BE2C (cell line): ENCODE data around the gene GBE1.

Experiments
- DNase-seq: peaks from one replicate; pipeline ENCODE4 v3.0.0-alpha.2; 2020
- H3K27me3 ChIP-seq: fragments of 250-450 bp; sonication (Bioruptor Pico); 2 replicates; pipeline ENCODE4 v1.5.1; 2020; ENCODE audit warnings: mild to moderate bottlenecking
- H3K36me3 ChIP-seq: fragments of 250-450 bp; sonication (Bioruptor Pico); 2 replicates; pipeline ENCODE4 v1.5.1; 2020; ENCODE audit warnings: mild to moderate bottlenecking
- H3K4me1 ChIP-seq: fragments of 250-450 bp; sonication (Bioruptor Pico); 2 replicates; pipeline ENCODE4 v1.5.1; 2020
- H3K4me3 ChIP-seq: 2 replicates; pipeline ENCODE4 v1.5.1; 2011; ENCODE audit warnings: low read depth, low read length
- H3K9me3 ChIP-seq: fragments of 250-450 bp; sonication (Bioruptor Pico); 2 replicates; pipeline ENCODE4 v1.5.1; 2020
- TF ChIP-seq, protein P1 (sequence below): IDR thresholded peaks from 2 replicates; pipeline ENCODE4 v1.5.1; 2012; ENCODE audit warnings: mild to moderate bottlenecking, low read depth, low read length

The GBE1 gene

DNA sequence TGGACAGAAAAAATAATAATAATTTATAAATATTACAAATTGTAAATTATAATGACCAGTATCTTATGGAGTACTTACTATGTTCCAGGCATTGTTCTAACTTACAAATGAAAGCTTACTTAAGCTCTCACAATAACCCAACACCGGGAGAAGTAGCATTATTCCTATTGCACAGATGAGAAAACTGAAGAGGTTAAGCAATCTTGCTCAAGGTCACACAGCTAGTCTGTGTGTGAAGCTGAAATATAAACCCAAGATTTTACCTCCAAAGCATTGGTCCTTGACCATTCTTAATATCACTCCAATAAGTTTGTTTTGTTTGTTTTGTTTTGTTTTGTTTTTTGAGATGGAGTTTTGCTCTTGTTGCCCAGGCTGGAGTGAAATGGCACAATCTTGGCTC, 43.1 kb downstream of the GBE1 start:
- Histone ChIP-seq H3K4me1 (no peaks in the 10 kb centered on the region), H3K4me3 (no peak overlapping the region), H3K36me3 (no peaks in the 10 kb centered on the region), H3K9me3 (no peaks in the 10 kb centered on the region), H3K27me3 (no peaks in the 10 kb centered on the region)
- TF ChIP-seq, protein P1, sequence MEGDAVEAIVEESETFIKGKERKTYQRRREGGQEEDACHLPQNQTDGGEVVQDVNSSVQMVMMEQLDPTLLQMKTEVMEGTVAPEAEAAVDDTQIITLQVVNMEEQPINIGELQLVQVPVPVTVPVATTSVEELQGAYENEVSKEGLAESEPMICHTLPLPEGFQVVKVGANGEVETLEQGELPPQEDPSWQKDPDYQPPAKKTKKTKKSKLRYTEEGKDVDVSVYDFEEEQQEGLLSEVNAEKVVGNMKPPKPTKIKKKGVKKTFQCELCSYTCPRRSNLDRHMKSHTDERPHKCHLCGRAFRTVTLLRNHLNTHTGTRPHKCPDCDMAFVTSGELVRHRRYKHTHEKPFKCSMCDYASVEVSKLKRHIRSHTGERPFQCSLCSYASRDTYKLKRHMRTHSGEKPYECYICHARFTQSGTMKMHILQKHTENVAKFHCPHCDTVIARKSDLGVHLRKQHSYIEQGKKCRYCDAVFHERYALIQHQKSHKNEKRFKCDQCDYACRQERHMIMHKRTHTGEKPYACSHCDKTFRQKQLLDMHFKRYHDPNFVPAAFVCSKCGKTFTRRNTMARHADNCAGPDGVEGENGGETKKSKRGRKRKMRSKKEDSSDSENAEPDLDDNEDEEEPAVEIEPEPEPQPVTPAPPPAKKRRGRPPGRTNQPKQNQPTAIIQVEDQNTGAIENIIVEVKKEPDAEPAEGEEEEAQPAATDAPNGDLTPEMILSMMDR: no peak
- no peak for DNase-seq

DNA sequence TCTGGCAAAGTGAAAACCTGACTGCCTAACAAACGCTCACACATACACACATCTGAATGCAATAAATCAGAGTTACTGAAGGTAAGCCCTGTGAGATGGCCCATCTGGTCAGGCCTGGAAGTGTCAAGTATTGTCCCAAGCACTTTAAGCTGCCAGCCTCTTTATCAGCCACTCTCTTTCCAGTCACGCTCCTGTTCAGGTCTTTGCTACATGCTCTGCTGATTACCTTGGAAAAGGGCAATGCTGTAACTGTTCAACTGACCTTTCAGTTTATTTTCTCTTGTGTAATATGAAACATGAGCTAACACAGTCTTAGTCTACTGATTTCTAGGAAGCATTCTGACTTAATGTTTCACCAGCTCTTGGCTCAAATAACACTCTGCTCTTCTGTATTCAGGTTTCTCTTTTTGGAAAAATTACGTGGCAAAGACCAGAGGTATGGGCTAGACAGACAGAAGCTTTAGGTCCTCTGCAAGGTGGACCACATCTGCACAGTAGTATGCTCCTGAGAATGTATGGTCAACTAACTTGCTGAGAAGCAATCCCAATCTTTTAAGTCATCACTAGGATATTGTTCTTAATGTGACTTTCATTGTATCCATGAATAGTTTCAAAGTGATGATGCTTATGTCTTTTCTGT, 44.5 kb downstream of the GBE1 start:
- no peak overlapping the region for H3K4me3 ChIP-seq
- H3K9me3 ChIP-seq: no peaks in the 10 kb centered on the region
- DNase-seq: no peak
- H3K4me1 ChIP-seq: no peaks in the 10 kb centered on the region
- no peaks in the 10 kb centered on the region for H3K36me3 ChIP-seq
- TF ChIP-seq, protein P1: no peak
- H3K27me3 ChIP-seq: no peaks in the 10 kb centered on the region

DNA sequence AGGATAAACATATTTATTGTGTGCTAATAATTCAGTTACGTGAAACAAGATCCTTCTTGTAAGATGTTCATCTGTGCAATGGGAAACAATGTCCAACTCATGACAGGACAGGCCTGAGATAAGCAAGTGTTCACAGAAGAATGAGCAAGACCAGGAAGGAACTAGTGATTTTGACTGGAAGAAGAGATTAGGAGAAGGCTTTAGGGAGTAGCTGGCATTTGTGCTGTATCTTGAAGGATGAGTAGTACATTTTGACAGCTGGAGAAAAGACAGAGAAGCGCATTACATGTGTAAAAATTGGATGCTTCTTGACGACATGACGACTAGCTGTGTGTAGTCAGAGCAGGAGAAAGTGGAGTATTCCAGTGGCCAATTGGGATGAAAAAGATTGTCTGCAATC, 48.4 kb downstream of the GBE1 start:
- Histone ChIP-seq H3K27me3 (no peaks in the 10 kb centered on the region), H3K9me3 (no peaks in the 10 kb centered on the region), H3K4me3 (no peak overlapping the region), H3K36me3 (no peaks in the 10 kb centered on the region), H3K4me1 (no peaks in the 10 kb centered on the region)
- TF ChIP-seq, protein P1: no peak
- DNase-seq: no peak

DNA sequence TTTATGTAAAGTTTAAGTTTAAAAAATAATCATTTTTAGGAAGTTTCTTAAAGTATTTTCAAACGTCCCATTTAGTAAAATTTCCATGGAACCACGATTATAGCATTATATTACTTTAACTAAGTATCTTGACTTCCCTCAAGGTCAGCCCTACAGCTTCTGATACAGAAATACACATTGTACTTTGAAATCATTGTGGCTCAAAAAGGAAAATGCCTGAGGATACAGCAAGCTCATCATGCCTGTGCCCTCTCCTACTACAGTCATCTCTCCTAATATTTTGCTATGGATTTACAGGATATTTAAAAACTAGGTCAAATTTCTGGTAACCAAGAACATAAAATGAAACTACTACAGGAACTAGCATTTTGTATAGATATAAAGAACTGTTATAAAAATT, 51.8 kb downstream of the GBE1 start:
- Histone ChIP-seq H3K9me3 (no peaks in the 10 kb centered on the region), H3K27me3 (no peaks in the 10 kb centered on the region), H3K36me3 (no peaks in the 10 kb centered on the region), H3K4me3 (no peak overlapping the region), H3K4me1 (no peaks in the 10 kb centered on the region)
- TF ChIP-seq, protein P1: no peak
- DNase-seq: no peak

DNA sequence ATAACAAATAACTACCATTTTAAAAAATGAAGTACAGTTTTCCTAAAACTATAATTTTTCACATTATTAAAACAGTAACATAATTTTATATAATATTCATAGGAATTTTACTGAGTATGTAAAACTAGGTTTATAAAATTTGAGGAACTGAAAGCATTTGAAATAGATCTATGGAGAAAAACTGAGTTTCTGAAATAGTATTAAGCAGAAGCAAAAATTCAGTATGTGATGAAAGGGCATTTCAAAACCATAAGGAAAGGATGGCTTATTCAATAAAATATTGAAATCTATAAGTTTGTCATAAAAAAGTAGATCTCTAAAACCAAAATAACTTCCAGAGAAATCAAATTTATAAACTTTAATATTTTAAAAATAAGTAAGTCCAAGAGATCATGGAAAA, 53.4 kb downstream of the GBE1 start:
- Histone ChIP-seq H3K4me3 (no peak overlapping the region), H3K27me3 (no peaks in the 10 kb centered on the region), H3K4me1 (no peaks in the 10 kb centered on the region), H3K9me3 (no peaks in the 10 kb centered on the region), H3K36me3 (no peaks in the 10 kb centered on the region)
- TF ChIP-seq, protein P1: no peak
- DNase-seq: no peak

DNA sequence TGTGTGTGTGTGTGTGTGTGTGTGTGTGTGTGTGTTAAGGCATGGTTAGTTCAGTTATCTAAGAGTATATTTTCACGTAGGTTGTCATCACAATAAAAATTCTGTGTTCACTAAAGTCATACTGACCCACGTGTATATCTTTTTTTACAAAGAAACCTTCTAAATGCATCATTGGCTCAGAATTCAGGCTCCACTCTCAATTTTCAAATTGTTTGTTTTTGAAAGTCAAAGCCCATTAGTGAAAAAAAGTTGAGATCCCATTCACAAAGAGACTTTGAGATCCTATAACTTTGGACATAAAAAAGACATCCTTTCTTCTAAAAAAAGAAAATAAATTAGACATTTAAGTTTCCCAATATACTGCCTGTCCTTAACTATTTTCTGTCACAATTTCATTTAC, 59.3 kb downstream of the GBE1 start:
- no peaks in the 10 kb centered on the region for H3K4me1 ChIP-seq
- no peaks in the 10 kb centered on the region for H3K9me3 ChIP-seq
- H3K27me3 ChIP-seq: no peaks in the 10 kb centered on the region
- H3K4me3 ChIP-seq: no peak overlapping the region
- no peaks in the 10 kb centered on the region for H3K36me3 ChIP-seq
- TF ChIP-seq, protein P1: no peak
- no peak for DNase-seq
